Fibroblast of the aortic adventitia (primary cell): ENCODE measurements around the gene VARS2. TPM values are rescaled to one million over a fixed set of nuclear protein-coding genes. Genes with fewer than 3 reads are reported as not detected.

Experiments used
- DNase-seq: peaks from one replicate; pipeline ENCODE4 v3.0.0-alpha.2; 2010; ENCODE audit warnings: low read depth
- H3K4me3 ChIP-seq: 2 replicates; pipeline ENCODE4 v1.5.1; 2011; ENCODE audit warnings: low read depth, mild to moderate bottlenecking, control low read depth, low read length, moderate library complexity
- CTCF ChIP-seq: IDR thresholded peaks from 2 replicates; pipeline ENCODE4 v1.5.1; 2011; ENCODE audit warnings: mild to moderate bottlenecking, low read length, control low read depth, inconsistent platforms; ENCODE audit not compliant: insufficient read depth
- total RNA-seq: library from RNA; depleted of rRNA; stranded (reverse); fragments of >200 nt; gene quantifications from 2 replicates; pipeline ENCODE4 v1.2.3, GENCODE V29; 2012; ENCODE audit warnings: low replicate concordance

Gene VARS2
- total RNA-seq, 1 donor: 15.6 TPM

GRCh38 chr6:30894381-30894780, 19.7 kb upstream of the VARS2 start:
- no peak for TF ChIP-seq CTCF
- no peak for DNase-seq
- H3K4me3 ChIP-seq: no peak overlapping the region

GRCh38 chr6:30894935-30895334, 19.1 kb upstream of the VARS2 start:
- no peak for DNase-seq
- no peak for TF ChIP-seq CTCF
- H3K4me3 ChIP-seq: no peak overlapping the region

GRCh38 chr6:30895343-30895742, 18.7 kb upstream of the VARS2 start:
- H3K4me3 ChIP-seq: no peak overlapping the region
- no peak for TF ChIP-seq CTCF
- no peak for DNase-seq

- DNase-seq: no peak
- no peak for TF ChIP-seq CTCF
- no peak overlapping the region for H3K4me3 ChIP-seq
Measured at GRCh38 chr6:30896541-30896940, 17.5 kb upstream of the VARS2 start.

GRCh38 chr6:30897882-30898281, 16.2 kb upstream of the VARS2 start:
- no peak overlapping the region for H3K4me3 ChIP-seq
- no peak for DNase-seq
- TF ChIP-seq CTCF: no peak

- no peak for TF ChIP-seq CTCF
- no peak overlapping the region for H3K4me3 ChIP-seq
- no peak for DNase-seq
Measured at GRCh38 chr6:30898750-30899360, 15.2 kb upstream of the VARS2 start.

- no peak overlapping the region for H3K4me3 ChIP-seq
- no peak for DNase-seq
- TF ChIP-seq CTCF: no peak
Measured at GRCh38 chr6:30900863-30901417, 13.1 kb upstream of the VARS2 start.
